ENCODE results near the gene PRKD3.
A peak's percentile ranks its signal among the peaks of the same experiment; 100 is the strongest.

The PRKD3 gene

DNA sequence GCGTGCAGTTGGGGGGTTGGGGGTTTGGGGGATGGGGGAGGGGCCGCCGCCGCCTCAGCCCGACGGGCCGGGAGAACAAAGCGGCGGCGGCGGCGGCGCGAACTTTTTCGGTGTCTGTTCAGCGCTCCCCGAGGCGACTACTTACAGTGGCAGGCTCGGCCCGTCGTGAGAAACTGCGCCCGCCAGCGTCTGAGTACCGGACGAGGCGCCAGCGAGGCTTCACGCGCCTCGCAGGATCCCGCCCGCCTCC lies 172 bp downstream of the PRKD3 start:
- peak; percentile 81 for DNase-seq
- Histone ChIP-seq H3K27ac (ENCODE audit: low read length, poor library complexity, severe bottlenecking) (no peak overlapping the region), H2BK15ac (ENCODE audit: low read depth, poor library complexity, severe bottlenecking) (peak overlapping the region; percentile 89), H2BK12ac (ENCODE audit: low read length in 2 of 2) (no peak overlapping the region), H2BK120ac (ENCODE audit: low read depth, low read length) (peak overlapping the region; percentile 90), H3K18ac (ENCODE audit: low read depth in 1 of 2, low read length in 2 of 2) (peak overlapping the region; percentile 34 to 77), H2AK5ac (ENCODE audit: low read length, severe bottlenecking) (no peak overlapping the region), H4K91ac (ENCODE audit: low read length) (peak overlapping the region; percentile 72), H3K23ac (ENCODE audit: low read length in 2 of 2) (no peak overlapping the region), H3K4me2 (ENCODE audit: low read length, poor library complexity, severe bottlenecking) (no peak overlapping the region), H2BK5ac (ENCODE audit: low read depth, low read length, poor library complexity, severe bottlenecking) (no peak overlapping the region), H3K9ac (ENCODE audit: low read length) (peak overlapping the region; percentile 50), H4K8ac (ENCODE audit: low read length) (peak overlapping the region; percentile 84), H3K4me3 (ENCODE audit: insufficient read depth in 1 of 2, low read depth in 1 of 2, low read length in 2 of 2) (peak overlapping the region; percentile 93 to 94), H3K4me1 (ENCODE audit: control insufficient read depth, insufficient read depth, low read depth, low read length) (peaks cover 3% of the 10 kb centered on the region), H3K14ac (ENCODE audit: low read length in 2 of 2) (peak overlapping the region in 1 of 2 experiments; percentile 80), H3K36me3 (ENCODE audit: control insufficient read depth in 1 of 2, insufficient read depth in 2 of 2, low read depth in 1 of 2, low read length in 2 of 2) (no peaks in the 10 kb centered on the region), H3K4ac (ENCODE audit: low read depth in 1 of 2, low read length in 2 of 2) (no peak overlapping the region), H2AFZ (ENCODE audit: low read depth, low read length) (no peak overlapping the region), H3K79me1 (replicated peaks; ENCODE audit: low read length, poor library complexity, severe bottlenecking) (peaks cover 2% of the 10 kb centered on the region), H3K9me3 (ENCODE audit: control insufficient read depth, low read length) (no peaks in the 10 kb centered on the region), H3K27me3 (ENCODE audit: control insufficient read depth in 1 of 2, insufficient read depth in 1 of 2, low read length in 2 of 2) (no peaks in the 10 kb centered on the region)
- no CpG with 5 or more reads among the region's 33 CpGs for WGBS

DNA sequence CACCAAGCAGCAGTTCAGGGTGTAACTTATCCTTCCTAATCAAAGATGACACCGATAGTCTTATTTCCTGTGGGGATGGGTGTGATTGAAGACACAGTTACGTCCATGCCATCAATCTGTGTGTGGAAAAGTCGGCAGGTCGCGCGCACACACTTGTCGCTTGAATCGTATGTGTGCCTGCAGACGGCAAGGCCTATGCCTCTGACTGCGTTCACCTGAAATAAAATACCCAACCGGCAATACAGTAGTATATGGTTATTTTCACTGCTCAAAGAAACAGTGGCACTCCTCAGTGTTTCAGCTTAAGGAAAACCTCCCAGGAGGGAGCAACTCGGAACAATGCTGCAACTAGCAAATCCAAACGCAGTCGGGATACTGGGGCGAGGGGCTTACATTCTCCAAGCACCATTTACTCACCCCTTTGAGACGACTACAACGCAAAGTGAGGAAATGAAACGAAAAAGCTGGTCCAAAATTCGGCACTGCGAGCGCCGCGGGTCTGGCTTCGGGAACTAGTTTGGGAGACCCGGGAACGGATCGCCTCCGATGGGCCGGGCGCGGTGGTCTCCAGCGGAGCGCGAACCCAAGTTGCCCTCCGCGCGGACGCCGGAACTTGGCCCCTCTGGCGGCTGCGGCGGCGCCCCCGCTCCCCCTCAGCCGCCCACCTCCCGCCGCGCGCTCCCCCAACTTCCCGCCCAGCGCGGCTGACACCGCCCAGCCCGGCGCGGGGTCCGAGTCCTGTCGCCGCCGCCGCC lies 675 bp downstream of the PRKD3 start:
- H3K4me1 ChIP-seq (ENCODE audit: control insufficient read depth, insufficient read depth, low read depth, low read length): peaks cover 3% of the 10 kb centered on the region
- no peaks in the 10 kb centered on the region for H3K9me3 ChIP-seq (ENCODE audit: control insufficient read depth, low read length)
- peak overlapping the region; percentile 90 for H2BK120ac ChIP-seq (ENCODE audit: low read depth, low read length)
- no peaks in the 10 kb centered on the region for H3K27me3 ChIP-seq (ENCODE audit: control insufficient read depth in 1 of 2, insufficient read depth in 1 of 2, low read length in 2 of 2)
- peak overlapping the region; percentile 87 for H3K9ac ChIP-seq (ENCODE audit: low read length)
- peak; percentile 54 for DNase-seq
- peak overlapping the region; percentile 89 for H3K4me2 ChIP-seq (ENCODE audit: low read length, poor library complexity, severe bottlenecking)
- WGBS: 0% methylated on average over 34 of the region's 61 CpGs
- peaks cover 2% of the 10 kb centered on the region for H3K79me1 ChIP-seq (replicated peaks; ENCODE audit: low read length, poor library complexity, severe bottlenecking)
- H3K4ac ChIP-seq (ENCODE audit: low read depth in 1 of 2, low read length in 2 of 2): peak overlapping the region; percentile 24 to 75
- peak overlapping the region; percentile 89 for H2BK15ac ChIP-seq (ENCODE audit: low read depth, poor library complexity, severe bottlenecking)
- no peak overlapping the region for H3K27ac ChIP-seq (ENCODE audit: low read length, poor library complexity, severe bottlenecking)
- no peak overlapping the region for H2BK12ac ChIP-seq (ENCODE audit: low read length in 2 of 2)
- no peak overlapping the region for H2AFZ ChIP-seq (ENCODE audit: low read depth, low read length)
- no peak overlapping the region for H2BK5ac ChIP-seq (ENCODE audit: low read depth, low read length, poor library complexity, severe bottlenecking)
- no peak overlapping the region for H3K23ac ChIP-seq (ENCODE audit: low read length in 2 of 2)
- peak overlapping the region; percentile 84 to 94 for H3K4me3 ChIP-seq (ENCODE audit: insufficient read depth in 1 of 2, low read depth in 1 of 2, low read length in 2 of 2)
- no peak overlapping the region for H2AK5ac ChIP-seq (ENCODE audit: low read length, severe bottlenecking)
- H4K8ac ChIP-seq (ENCODE audit: low read length): peak overlapping the region; percentile 84
- H4K91ac ChIP-seq (ENCODE audit: low read length): peak overlapping the region; percentile 72
- H3K36me3 ChIP-seq (ENCODE audit: control insufficient read depth in 1 of 2, insufficient read depth in 2 of 2, low read depth in 1 of 2, low read length in 2 of 2): no peaks in the 10 kb centered on the region
- H3K18ac ChIP-seq (ENCODE audit: low read depth in 1 of 2, low read length in 2 of 2): peak overlapping the region; percentile 77 to 81
- no peak overlapping the region for H3K14ac ChIP-seq (ENCODE audit: low read length in 2 of 2)

DNA sequence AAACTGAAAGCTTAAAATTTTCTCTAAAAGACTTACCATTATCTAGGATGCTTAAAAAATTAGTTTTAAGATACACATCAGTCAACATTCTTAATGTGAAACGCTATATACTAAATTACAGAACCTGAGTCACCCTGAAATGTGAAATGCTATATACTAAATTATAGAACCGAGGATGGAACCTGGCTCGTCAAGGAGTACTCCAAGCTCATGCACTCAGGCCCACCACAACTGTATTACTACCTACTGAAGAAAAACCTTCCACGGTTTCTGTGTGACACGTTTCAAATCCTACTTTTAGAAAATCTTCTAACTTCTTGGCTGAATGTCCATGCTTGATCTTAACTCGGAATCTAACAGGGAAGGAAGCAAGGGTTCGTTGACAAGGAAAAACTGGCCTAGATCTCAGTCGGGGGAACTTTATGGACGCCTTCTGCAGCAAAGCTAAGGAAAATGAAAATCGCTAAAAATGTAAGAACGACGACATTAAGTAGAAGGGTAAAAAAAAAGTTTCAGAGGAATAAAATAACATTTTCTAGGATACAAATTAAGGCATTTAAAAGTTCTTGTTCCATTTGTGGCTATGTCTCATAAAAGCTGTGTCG lies 1.4 kb downstream of the PRKD3 start:
- 3% methylated on average over 9 of the region's 13 CpGs for WGBS
- Histone ChIP-seq H2BK15ac (ENCODE audit: low read depth, poor library complexity, severe bottlenecking) (no peak overlapping the region), H3K27ac (ENCODE audit: low read length, poor library complexity, severe bottlenecking) (no peak overlapping the region), H2AFZ (ENCODE audit: low read depth, low read length) (no peak overlapping the region), H3K27me3 (ENCODE audit: control insufficient read depth in 1 of 2, insufficient read depth in 1 of 2, low read length in 2 of 2) (no peaks in the 10 kb centered on the region), H3K23ac (ENCODE audit: low read length in 2 of 2) (no peak overlapping the region), H3K9me3 (ENCODE audit: control insufficient read depth, low read length) (no peaks in the 10 kb centered on the region), H2AK5ac (ENCODE audit: low read length, severe bottlenecking) (no peak overlapping the region), H3K9ac (ENCODE audit: low read length) (peak overlapping the region; percentile 87), H4K8ac (ENCODE audit: low read length) (no peak overlapping the region), H3K36me3 (ENCODE audit: control insufficient read depth in 1 of 2, insufficient read depth in 2 of 2, low read depth in 1 of 2, low read length in 2 of 2) (no peaks in the 10 kb centered on the region), H3K4me1 (ENCODE audit: control insufficient read depth, insufficient read depth, low read depth, low read length) (peaks cover 3% of the 10 kb centered on the region), H3K14ac (ENCODE audit: low read length in 2 of 2) (no peak overlapping the region), H3K4ac (ENCODE audit: low read depth in 1 of 2, low read length in 2 of 2) (no peak overlapping the region), H2BK120ac (ENCODE audit: low read depth, low read length) (no peak overlapping the region), H2BK12ac (ENCODE audit: low read length in 2 of 2) (no peak overlapping the region), H3K79me1 (replicated peaks; ENCODE audit: low read length, poor library complexity, severe bottlenecking) (peaks cover 2% of the 10 kb centered on the region), H3K4me3 (ENCODE audit: insufficient read depth in 1 of 2, low read depth in 1 of 2, low read length in 2 of 2) (peak overlapping the region in 1 of 2 experiments; percentile 84), H3K18ac (ENCODE audit: low read depth in 1 of 2, low read length in 2 of 2) (peak overlapping the region in 1 of 2 experiments; percentile 81), H3K4me2 (ENCODE audit: low read length, poor library complexity, severe bottlenecking) (peak overlapping the region; percentile 89), H4K91ac (ENCODE audit: low read length) (no peak overlapping the region), H2BK5ac (ENCODE audit: low read depth, low read length, poor library complexity, severe bottlenecking) (no peak overlapping the region)
- DNase-seq: no peak

DNA sequence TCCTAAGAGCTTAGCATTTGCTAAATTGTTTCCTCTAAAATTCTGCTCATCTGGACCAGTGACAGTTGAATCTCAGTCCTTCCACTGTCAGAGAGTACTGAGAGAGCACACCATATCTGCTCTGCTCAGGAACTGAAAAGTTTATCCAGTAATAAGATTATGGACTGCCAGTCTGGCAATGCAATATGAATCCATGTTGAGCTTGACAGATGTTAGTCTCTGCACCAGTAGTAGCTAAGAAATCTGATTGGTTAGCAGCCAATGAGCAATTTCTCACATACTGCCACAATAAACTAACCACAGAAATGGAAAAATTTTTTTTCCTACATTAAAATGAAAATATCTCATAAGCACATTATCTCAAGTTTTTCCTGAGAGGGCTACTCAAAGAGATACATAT lies 2.3 kb downstream of the PRKD3 start:
- no peak overlapping the region for H2BK12ac ChIP-seq (ENCODE audit: low read length in 2 of 2)

More for the DNA sequence above, 2.3 kb downstream of the PRKD3 start:
- Histone ChIP-seq H3K9me3 (ENCODE audit: control insufficient read depth, low read length) (no peaks in the 10 kb centered on the region), H3K4ac (ENCODE audit: low read depth in 1 of 2, low read length in 2 of 2) (no peak overlapping the region), H3K79me1 (replicated peaks; ENCODE audit: low read length, poor library complexity, severe bottlenecking) (peaks cover 2% of the 10 kb centered on the region), H2AK5ac (ENCODE audit: low read length, severe bottlenecking) (no peak overlapping the region), H3K27ac (ENCODE audit: low read length, poor library complexity, severe bottlenecking) (no peak overlapping the region), H3K23ac (ENCODE audit: low read length in 2 of 2) (no peak overlapping the region), H3K18ac (ENCODE audit: low read depth in 1 of 2, low read length in 2 of 2) (no peak overlapping the region), H3K4me1 (ENCODE audit: control insufficient read depth, insufficient read depth, low read depth, low read length) (peaks cover 3% of the 10 kb centered on the region), H2BK120ac (ENCODE audit: low read depth, low read length) (no peak overlapping the region), H3K4me2 (ENCODE audit: low read length, poor library complexity, severe bottlenecking) (no peak overlapping the region), H3K36me3 (ENCODE audit: control insufficient read depth in 1 of 2, insufficient read depth in 2 of 2, low read depth in 1 of 2, low read length in 2 of 2) (no peaks in the 10 kb centered on the region), H3K4me3 (ENCODE audit: insufficient read depth in 1 of 2, low read depth in 1 of 2, low read length in 2 of 2) (peak overlapping the region in 1 of 2 experiments; percentile 84), H4K8ac (ENCODE audit: low read length) (no peak overlapping the region), H2BK15ac (ENCODE audit: low read depth, poor library complexity, severe bottlenecking) (no peak overlapping the region), H2AFZ (ENCODE audit: low read depth, low read length) (no peak overlapping the region), H3K14ac (ENCODE audit: low read length in 2 of 2) (no peak overlapping the region), H3K9ac (ENCODE audit: low read length) (peak overlapping the region; percentile 87), H3K27me3 (ENCODE audit: control insufficient read depth in 1 of 2, insufficient read depth in 1 of 2, low read length in 2 of 2) (no peaks in the 10 kb centered on the region), H2BK5ac (ENCODE audit: low read depth, low read length, poor library complexity, severe bottlenecking) (no peak overlapping the region), H4K91ac (ENCODE audit: low read length) (no peak overlapping the region)
- no peak for DNase-seq
